Measurements from ENCODE around the gene STAT5B. TPM values are rescaled to one million over a fixed set of nuclear protein-coding genes. Genes with fewer than 3 reads are reported as not detected.

Gene STAT5B
- polyA plus RNA-seq, 3 donors: 28.5 to 103 (median 47.9) TPM

DNA sequence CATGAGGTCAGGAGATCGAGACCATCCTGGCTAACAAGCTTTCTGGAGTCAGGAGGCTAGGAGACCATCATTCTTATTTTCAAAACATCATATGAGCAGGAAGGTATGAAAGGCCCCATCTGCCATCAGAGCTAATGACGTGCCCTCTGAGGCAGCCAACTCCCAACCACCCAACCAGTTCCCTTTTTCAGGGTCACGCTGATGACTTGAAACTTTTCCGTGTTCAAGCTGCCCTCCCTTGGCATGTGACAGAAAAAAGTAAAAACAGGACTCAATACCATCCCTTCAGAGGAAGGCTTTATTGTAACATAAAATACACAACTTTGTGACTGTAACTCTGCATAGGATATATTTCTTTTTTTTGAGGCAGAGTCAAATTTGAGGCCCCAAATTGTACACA is 77.3 kb downstream of the STAT5B start:
- 10% methylated on average over 4 of the region's 4 CpGs for WGBS (ENCODE audit: insufficient coverage)
- peak overlapping the region; percentile 90 to 93 for H3K27ac ChIP-seq (ENCODE audit: low read depth in 1 of 2, low read length in 2 of 2)
- peak overlapping the region; percentile 92 to 99 (median 95) for H3K27ac Mint-ChIP-seq
- peaks cover 37 to 43% of the 10 kb centered on the region in 2 donors for H3K36me3 ChIP-seq (replicated peaks in 1 of 2; ENCODE audit: control insufficient read depth in 1 of 2, insufficient read depth in 2 of 2, low read length in 2 of 2)
- H3K4me1 ChIP-seq (ENCODE audit: control insufficient read depth in 1 of 2, insufficient read depth in 2 of 2, low read length in 2 of 2): peaks cover 24 to 30% of the 10 kb centered on the region in 2 donors
- H3K27me3 Mint-ChIP-seq (ENCODE audit: low read depth in 3 of 3): peaks cover 0 to 3% (median 0%) of the 10 kb centered on the region in 3 donors
- intact Hi-C loops (cut with micrococcal nuclease): no loop called here
- peak overlapping the region; percentile 71 for H2AFZ ChIP-seq (ENCODE audit: insufficient read depth, low read depth, low read length, poor library complexity, severe bottlenecking)
- no peaks in the 10 kb centered on the region for H3K9me3 ChIP-seq (replicated peaks in 1 of 2; ENCODE audit: control insufficient read depth in 1 of 2, insufficient read depth in 1 of 2, low read length in 2 of 2)
- no peaks in the 10 kb centered on the region for H3K79me2 ChIP-seq (ENCODE audit: insufficient read depth, low read length)
- DNase-seq: peak; percentile 78 to 87 (median 84)
- H4K20me1 ChIP-seq (ENCODE audit: insufficient read depth, low read length): no peaks in the 10 kb centered on the region
- H3K27me3 ChIP-seq (ENCODE audit: control insufficient read depth in 2 of 2, insufficient read depth in 2 of 2, low read length in 2 of 2): no peaks in the 10 kb centered on the region
- H3K4me3 ChIP-seq (replicated peaks in 1 of 3; ENCODE audit: low read depth in 2 of 3, low read length in 3 of 3): no peak overlapping the region
- peaks cover 35 to 44% of the 10 kb centered on the region in 2 donors for H3K36me3 Mint-ChIP-seq
- TF ChIP-seq, protein P1, sequence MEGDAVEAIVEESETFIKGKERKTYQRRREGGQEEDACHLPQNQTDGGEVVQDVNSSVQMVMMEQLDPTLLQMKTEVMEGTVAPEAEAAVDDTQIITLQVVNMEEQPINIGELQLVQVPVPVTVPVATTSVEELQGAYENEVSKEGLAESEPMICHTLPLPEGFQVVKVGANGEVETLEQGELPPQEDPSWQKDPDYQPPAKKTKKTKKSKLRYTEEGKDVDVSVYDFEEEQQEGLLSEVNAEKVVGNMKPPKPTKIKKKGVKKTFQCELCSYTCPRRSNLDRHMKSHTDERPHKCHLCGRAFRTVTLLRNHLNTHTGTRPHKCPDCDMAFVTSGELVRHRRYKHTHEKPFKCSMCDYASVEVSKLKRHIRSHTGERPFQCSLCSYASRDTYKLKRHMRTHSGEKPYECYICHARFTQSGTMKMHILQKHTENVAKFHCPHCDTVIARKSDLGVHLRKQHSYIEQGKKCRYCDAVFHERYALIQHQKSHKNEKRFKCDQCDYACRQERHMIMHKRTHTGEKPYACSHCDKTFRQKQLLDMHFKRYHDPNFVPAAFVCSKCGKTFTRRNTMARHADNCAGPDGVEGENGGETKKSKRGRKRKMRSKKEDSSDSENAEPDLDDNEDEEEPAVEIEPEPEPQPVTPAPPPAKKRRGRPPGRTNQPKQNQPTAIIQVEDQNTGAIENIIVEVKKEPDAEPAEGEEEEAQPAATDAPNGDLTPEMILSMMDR (IDR thresholded peaks at IDR 0.05): no peak
- peak overlapping the region; percentile 7 for H3K4me2 ChIP-seq (replicated peaks; ENCODE audit: extremely low read depth, low read length, poor library complexity, severe bottlenecking)
- peak overlapping the region; percentile 54 for H3K9ac ChIP-seq (ENCODE audit: insufficient read depth, low read length, poor library complexity, severe bottlenecking)
- H3K4me1 Mint-ChIP-seq: peaks cover 21% of the 10 kb centered on the region
- H3K4me3 Mint-ChIP-seq: peak overlapping the region in 1 of 2 donors; percentile 39
- no peaks in the 10 kb centered on the region for H3K9me3 Mint-ChIP-seq

DNA sequence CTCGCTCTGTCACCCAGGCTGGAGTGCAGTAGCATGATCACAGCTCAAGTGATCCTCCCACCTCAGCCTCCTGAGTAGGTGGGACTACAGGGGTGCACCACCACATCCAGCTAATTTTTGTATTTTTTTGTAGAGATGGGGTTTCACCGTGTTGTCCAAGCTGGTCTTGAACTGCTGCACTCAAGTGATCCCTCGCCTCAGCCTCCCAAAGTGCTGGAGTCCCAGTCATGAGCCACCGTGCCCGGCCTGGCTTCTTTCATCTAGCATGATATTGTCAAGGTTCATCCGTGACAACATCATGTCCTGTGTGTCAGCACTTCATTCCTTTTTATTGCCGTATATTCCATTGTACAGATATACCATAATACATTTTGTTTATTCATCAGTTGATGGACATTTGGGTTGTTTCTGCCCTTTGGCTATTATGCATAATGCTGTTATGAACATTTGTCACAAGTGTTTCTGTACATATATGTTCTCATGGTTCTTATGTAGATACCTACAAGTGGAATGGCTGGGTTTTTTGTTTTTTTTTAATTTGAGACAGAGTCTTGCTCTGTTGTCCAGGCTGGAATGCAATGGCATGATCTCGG is 78.5 kb downstream of the STAT5B start:
- H4K20me1 ChIP-seq (ENCODE audit: insufficient read depth, low read length): no peaks in the 10 kb centered on the region
- 98% methylated on average over 5 of the region's 8 CpGs for WGBS (ENCODE audit: insufficient coverage)
- H3K4me2 ChIP-seq (replicated peaks; ENCODE audit: extremely low read depth, low read length, poor library complexity, severe bottlenecking): no peak overlapping the region
- intact Hi-C loops (cut with micrococcal nuclease): no loop called here
- DNase-seq: no peak
- H3K27me3 Mint-ChIP-seq (ENCODE audit: low read depth in 3 of 3): no peaks in the 10 kb centered on the region
- H3K27ac Mint-ChIP-seq: peak overlapping the region in 5 of 7 donors; percentile 40 to 76 (median 54)
- no peaks in the 10 kb centered on the region for H3K9me3 Mint-ChIP-seq
- no peak overlapping the region for H3K9ac ChIP-seq (ENCODE audit: insufficient read depth, low read length, poor library complexity, severe bottlenecking)
- peaks cover 25 to 32% of the 10 kb centered on the region in 2 donors for H3K36me3 Mint-ChIP-seq
- no peaks in the 10 kb centered on the region for H3K9me3 ChIP-seq (replicated peaks in 1 of 2; ENCODE audit: control insufficient read depth in 1 of 2, insufficient read depth in 1 of 2, low read length in 2 of 2)
- no peak overlapping the region for H3K4me3 Mint-ChIP-seq
- H3K27me3 ChIP-seq (ENCODE audit: control insufficient read depth in 2 of 2, insufficient read depth in 2 of 2, low read length in 2 of 2): no peaks in the 10 kb centered on the region
- no peak overlapping the region for H3K27ac ChIP-seq (ENCODE audit: low read depth in 1 of 2, low read length in 2 of 2)
- no peak overlapping the region for H3K4me3 ChIP-seq (replicated peaks in 1 of 3; ENCODE audit: low read depth in 2 of 3, low read length in 3 of 3)
- peaks cover 34% of the 10 kb centered on the region for H3K4me1 Mint-ChIP-seq
- peaks cover 36 to 42% of the 10 kb centered on the region in 2 donors for H3K4me1 ChIP-seq (ENCODE audit: control insufficient read depth in 1 of 2, insufficient read depth in 2 of 2, low read length in 2 of 2)
- H3K79me2 ChIP-seq (ENCODE audit: insufficient read depth, low read length): peaks cover 6% of the 10 kb centered on the region
- TF ChIP-seq, protein P1 (IDR thresholded peaks at IDR 0.05): no peak
- H3K36me3 ChIP-seq (replicated peaks in 1 of 2; ENCODE audit: control insufficient read depth in 1 of 2, insufficient read depth in 2 of 2, low read length in 2 of 2): peaks cover 28 to 31% of the 10 kb centered on the region in 2 donors
- no peak overlapping the region for H2AFZ ChIP-seq (ENCODE audit: insufficient read depth, low read depth, low read length, poor library complexity, severe bottlenecking)
